ENCODE data around the gene MAP3K10. TPM values are rescaled to one million over a fixed set of nuclear protein-coding genes. Genes with fewer than 3 reads are reported as not detected.

Gene MAP3K10
- total and polyA plus RNA-seq, 9 of the 15 experiments (the other 6 are each of a cell fraction or from before 2014, with no cell fraction given): 0.01 to 8.0 (median 2.7) TPM; not detected in 1

DNA sequence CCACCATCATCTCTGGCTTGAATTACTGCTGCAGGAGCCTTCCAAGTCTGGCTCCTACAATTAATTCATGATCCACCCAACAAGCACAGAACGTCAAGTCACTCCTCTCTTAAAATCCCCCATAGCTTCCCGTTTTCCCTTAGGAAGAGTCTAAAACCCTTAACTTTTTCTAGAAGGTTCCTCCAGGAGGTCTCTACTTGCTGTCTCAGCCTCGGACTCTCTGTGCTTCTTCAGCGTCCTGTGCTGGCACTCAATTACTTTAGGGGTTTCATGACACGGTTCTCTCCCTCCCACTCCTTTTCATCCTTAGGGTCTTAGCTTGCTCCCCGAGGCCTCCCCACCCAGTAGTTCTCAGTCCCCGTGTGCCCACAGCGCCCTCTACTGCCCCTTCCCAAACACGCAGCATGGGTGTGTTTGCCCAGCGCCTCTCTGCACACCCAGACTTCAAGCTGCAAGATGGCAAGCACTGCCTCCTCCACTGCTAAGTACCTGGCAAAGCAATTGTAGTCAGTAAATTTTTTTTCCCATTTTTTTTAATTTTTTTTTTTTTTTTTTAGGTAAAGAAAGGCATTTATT is 25.8 kb upstream of the MAP3K10 start:
- CTCF ChIA-PET (ENCODE audit: low intra/inter-chr PET ratio): interaction anchor here (0.6 kb wide), 1 partner anchor 27 kb away, joined by 3 read pairs; no protein-coding TSS in a partner anchor
- Histone ChIP-seq H3K27ac (ENCODE audit: extremely low read depth, low read depth, low read length) (no peak overlapping the region), H3K4me3 (no peak overlapping the region), H3K36me3 (ENCODE audit: control insufficient read depth, insufficient read depth, low read length) (no peaks in the 10 kb centered on the region), H2AFZ (ENCODE audit: low read depth, low read length) (peak overlapping the region; percentile 34; the same call in 1 of the 2 replicates), H3K9ac (ENCODE audit: insufficient read depth in 1 of 2, low read depth in 2 of 2, low read length in 2 of 2) (no peak overlapping the region), H4K20me1 (replicated peaks; ENCODE audit: control insufficient read depth, insufficient read depth, low read length) (no peaks in the 10 kb centered on the region), H3K27me3 (ENCODE audit: control insufficient read depth in 2 of 2, insufficient read depth in 2 of 2, low read length in 2 of 2) (no peaks in the 10 kb centered on the region), H3K4me1 (replicated peaks in 1 of 2; ENCODE audit: control insufficient read depth in 2 of 2, insufficient read depth in 2 of 2, low read length in 2 of 2) (peaks cover 0 to 3% of the 10 kb centered on the region in 2 experiments; a peak in 2 of 5 replicates), H3K4me2 (ENCODE audit: insufficient read depth, low read length) (no peak overlapping the region), H3K9me1 (ENCODE audit: control insufficient read depth, insufficient read depth, low read length) (no peaks in the 10 kb centered on the region), H3K9me3 (replicated peaks; ENCODE audit: control insufficient read depth, insufficient read depth, low read depth, low read length) (peaks cover 3% of the 10 kb centered on the region; the same call in 1 of the 2 replicates), H3K79me2 (ENCODE audit: control insufficient read depth, insufficient read depth, low read length) (no peaks in the 10 kb centered on the region)
- POLR2A ChIA-PET: interaction anchor here (1.0 kb wide), 2 partner anchors 14 to 18 kb away, joined by 3 to 4 read pairs; no protein-coding TSS in a partner anchor
- DNase-seq (ENCODE audit: extremely low read depth in 1 of 4, low spot score in 3 of 4): peak; percentile 53 to 71 (median 56)
- intact Hi-C loops (cut with micrococcal nuclease) (no loop called here), in situ Hi-C loops (cut with MboI) (no loop called here)
- peak; percentile 69 for FAIRE-seq
- ATAC-seq: peak; percentile 94
- BruUV-seq (replicated peaks): no TSS peak
- 8% methylated on average over 10 of the region's 10 CpGs for WGBS (ENCODE audit: insufficient coverage, low coverage, missing lambda C conversion rate)
- TF ChIP-seq, protein P1, sequence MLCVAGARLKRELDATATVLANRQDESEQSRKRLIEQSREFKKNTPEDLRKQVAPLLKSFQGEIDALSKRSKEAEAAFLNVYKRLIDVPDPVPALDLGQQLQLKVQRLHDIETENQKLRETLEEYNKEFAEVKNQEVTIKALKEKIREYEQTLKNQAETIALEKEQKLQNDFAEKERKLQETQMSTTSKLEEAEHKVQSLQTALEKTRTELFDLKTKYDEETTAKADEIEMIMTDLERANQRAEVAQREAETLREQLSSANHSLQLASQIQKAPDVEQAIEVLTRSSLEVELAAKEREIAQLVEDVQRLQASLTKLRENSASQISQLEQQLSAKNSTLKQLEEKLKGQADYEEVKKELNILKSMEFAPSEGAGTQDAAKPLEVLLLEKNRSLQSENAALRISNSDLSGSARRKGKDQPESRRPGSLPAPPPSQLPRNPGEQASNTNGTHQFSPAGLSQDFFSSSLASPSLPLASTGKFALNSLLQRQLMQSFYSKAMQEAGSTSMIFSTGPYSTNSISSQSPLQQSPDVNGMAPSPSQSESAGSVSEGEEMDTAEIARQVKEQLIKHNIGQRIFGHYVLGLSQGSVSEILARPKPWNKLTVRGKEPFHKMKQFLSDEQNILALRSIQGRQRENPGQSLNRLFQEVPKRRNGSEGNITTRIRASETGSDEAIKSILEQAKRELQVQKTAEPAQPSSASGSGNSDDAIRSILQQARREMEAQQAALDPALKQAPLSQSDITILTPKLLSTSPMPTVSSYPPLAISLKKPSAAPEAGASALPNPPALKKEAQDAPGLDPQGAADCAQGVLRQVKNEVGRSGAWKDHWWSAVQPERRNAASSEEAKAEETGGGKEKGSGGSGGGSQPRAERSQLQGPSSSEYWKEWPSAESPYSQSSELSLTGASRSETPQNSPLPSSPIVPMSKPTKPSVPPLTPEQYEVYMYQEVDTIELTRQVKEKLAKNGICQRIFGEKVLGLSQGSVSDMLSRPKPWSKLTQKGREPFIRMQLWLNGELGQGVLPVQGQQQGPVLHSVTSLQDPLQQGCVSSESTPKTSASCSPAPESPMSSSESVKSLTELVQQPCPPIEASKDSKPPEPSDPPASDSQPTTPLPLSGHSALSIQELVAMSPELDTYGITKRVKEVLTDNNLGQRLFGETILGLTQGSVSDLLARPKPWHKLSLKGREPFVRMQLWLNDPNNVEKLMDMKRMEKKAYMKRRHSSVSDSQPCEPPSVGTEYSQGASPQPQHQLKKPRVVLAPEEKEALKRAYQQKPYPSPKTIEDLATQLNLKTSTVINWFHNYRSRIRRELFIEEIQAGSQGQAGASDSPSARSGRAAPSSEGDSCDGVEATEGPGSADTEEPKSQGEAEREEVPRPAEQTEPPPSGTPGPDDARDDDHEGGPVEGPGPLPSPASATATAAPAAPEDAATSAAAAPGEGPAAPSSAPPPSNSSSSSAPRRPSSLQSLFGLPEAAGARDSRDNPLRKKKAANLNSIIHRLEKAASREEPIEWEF (CRISPR knock-in tag; IDR thresholded peaks at IDR 0.05): no peak
- TF ChIP-seq MAZ (CRISPR knock-in tag; conservative IDR thresholded peaks at IDR 0.05 in 1 of 2, IDR thresholded peaks at IDR 0.05 in 1 of 2): peak in 1 of 2 experiments; percentile 40; a peak in 1 of 4 replicates
- 0 out of 2 replicates have a peak, but pooled peaks have one; percentile 15 for TF ChIP-seq CC2D1A (IDR thresholded peaks at IDR 0.05)
- TF ChIP-seq ZNF384 (IDR thresholded peaks at IDR 0.05; ENCODE audit: low read depth, low read length): 0 out of 2 replicates have a peak, but pooled peaks have one; percentile 12
- TF ChIP-seq RNF2 (IDR thresholded peaks at IDR 0.05): no peak
- TF ChIP-seq, protein P2, sequence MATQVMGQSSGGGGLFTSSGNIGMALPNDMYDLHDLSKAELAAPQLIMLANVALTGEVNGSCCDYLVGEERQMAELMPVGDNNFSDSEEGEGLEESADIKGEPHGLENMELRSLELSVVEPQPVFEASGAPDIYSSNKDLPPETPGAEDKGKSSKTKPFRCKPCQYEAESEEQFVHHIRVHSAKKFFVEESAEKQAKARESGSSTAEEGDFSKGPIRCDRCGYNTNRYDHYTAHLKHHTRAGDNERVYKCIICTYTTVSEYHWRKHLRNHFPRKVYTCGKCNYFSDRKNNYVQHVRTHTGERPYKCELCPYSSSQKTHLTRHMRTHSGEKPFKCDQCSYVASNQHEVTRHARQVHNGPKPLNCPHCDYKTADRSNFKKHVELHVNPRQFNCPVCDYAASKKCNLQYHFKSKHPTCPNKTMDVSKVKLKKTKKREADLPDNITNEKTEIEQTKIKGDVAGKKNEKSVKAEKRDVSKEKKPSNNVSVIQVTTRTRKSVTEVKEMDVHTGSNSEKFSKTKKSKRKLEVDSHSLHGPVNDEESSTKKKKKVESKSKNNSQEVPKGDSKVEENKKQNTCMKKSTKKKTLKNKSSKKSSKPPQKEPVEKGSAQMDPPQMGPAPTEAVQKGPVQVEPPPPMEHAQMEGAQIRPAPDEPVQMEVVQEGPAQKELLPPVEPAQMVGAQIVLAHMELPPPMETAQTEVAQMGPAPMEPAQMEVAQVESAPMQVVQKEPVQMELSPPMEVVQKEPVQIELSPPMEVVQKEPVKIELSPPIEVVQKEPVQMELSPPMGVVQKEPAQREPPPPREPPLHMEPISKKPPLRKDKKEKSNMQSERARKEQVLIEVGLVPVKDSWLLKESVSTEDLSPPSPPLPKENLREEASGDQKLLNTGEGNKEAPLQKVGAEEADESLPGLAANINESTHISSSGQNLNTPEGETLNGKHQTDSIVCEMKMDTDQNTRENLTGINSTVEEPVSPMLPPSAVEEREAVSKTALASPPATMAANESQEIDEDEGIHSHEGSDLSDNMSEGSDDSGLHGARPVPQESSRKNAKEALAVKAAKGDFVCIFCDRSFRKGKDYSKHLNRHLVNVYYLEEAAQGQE (IDR thresholded peaks at IDR 0.05; ENCODE audit: borderline replicate concordance): peak; percentile 42; the same call in 1 of the 2 replicates
- TF ChIP-seq, protein P2 (CRISPR knock-in tag; IDR thresholded peaks at IDR 0.05; ENCODE audit: low read depth): no peak
- TF ChIP-seq SMC3 (conservative IDR thresholded peaks at IDR 0.05; ENCODE audit: insufficient read depth, low read depth, low read length): peak; percentile 52

Measured in K562 (cell line).